NCI-H2227 treated with DMSO at 0.1 percent for 48 hours (cell line): ENCODE data around the gene HAND1.

Experiments used
- DNase-seq: peaks from one replicate; lab custom pipeline; 2025; lab: John Stamatoyannopoulos, UW

HAND1 gene

GRCh38 chr5:154478752-154479159 is 729 bp upstream of the HAND1 start:
- no peak for DNase-seq

- DNase-seq: no peak
Measured at GRCh38 chr5:154477382-154478223, 424 bp downstream of the HAND1 start.

GRCh38 chr5:154476354-154477205 is 1.4 kb downstream of the HAND1 start:
- DNase-seq: no peak

- no peak for DNase-seq
Measured at GRCh38 chr5:154475591-154476353, 2.3 kb downstream of the HAND1 start.

GRCh38 chr5:154474396-154475334 is 3.4 kb downstream of the HAND1 start:
- no peak for DNase-seq

GRCh38 chr5:154473581-154474283 is 4.3 kb downstream of the HAND1 start:
- no peak for DNase-seq

- no peak for DNase-seq
Measured at GRCh38 chr5:154472871-154473580, 5.0 kb downstream of the HAND1 start.

- no peak for DNase-seq
Measured at GRCh38 chr5:154470947-154471870, 6.8 kb downstream of the HAND1 start.

- DNase-seq: no peak
Measured at GRCh38 chr5:154470137-154470536, 7.9 kb downstream of the HAND1 start.

GRCh38 chr5:154467655-154468354 is 10.2 kb downstream of the HAND1 start:
- peak; percentile 28 for DNase-seq

GRCh38 chr5:154466671-154467070 is 11.4 kb downstream of the HAND1 start:
- DNase-seq: no peak

GRCh38 chr5:154466147-154466546 is 11.9 kb downstream of the HAND1 start:
- DNase-seq: no peak

- no peak for DNase-seq
Measured at GRCh38 chr5:154465169-154465568, 12.9 kb downstream of the HAND1 start.

GRCh38 chr5:154464438-154464837 is 13.6 kb downstream of the HAND1 start:
- no peak for DNase-seq

GRCh38 chr5:154461531-154461930 is 16.5 kb downstream of the HAND1 start:
- DNase-seq: no peak

- no peak for DNase-seq
Measured at GRCh38 chr5:154460172-154460571, 17.9 kb downstream of the HAND1 start.

- no peak for DNase-seq
Measured at GRCh38 chr5:154459015-154459414, 19.0 kb downstream of the HAND1 start.

- no peak for DNase-seq
Measured at GRCh38 chr5:154456540-154456939, 21.5 kb downstream of the HAND1 start.
